NCI-H2029 (cell line): Measurements from ENCODE around the gene TNFRSF19.
"Not testable (repeated sequence)": the region's sequence is repeated elsewhere in the genome, so short reads cannot be mapped to it uniquely, and the experiment has no call there.

Source experiments
- DNase-seq: peaks from one replicate; lab custom pipeline; 2025; lab: John Stamatoyannopoulos, UW

Gene TNFRSF19

GRCh38 chr13:23570921-23571315 is 706 bp downstream of the TNFRSF19 start:
- no peak for DNase-seq

- no peak for DNase-seq
Observed at GRCh38 chr13:23571431-23571830, 1.2 kb downstream of the TNFRSF19 start.

DNA sequence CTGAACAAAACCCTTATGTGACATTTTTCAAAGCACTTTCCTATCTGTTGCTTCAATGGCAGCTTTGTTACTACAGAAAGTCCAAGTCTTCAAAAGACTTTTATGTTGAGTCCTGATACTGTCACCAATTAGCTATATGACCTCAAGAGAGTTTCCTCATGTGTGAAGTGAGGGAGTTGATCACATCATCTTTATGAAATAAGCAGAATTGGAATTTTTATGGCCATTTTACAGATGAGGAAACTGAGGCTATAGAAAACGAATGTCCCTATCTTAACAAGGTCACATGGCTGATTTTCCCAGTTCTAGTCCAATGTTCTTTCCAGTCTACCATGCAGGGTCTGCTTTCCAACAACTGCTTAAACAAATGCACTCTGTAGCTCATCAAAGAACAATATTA is 2.6 kb downstream of the TNFRSF19 start:
- no peak for DNase-seq

DNA sequence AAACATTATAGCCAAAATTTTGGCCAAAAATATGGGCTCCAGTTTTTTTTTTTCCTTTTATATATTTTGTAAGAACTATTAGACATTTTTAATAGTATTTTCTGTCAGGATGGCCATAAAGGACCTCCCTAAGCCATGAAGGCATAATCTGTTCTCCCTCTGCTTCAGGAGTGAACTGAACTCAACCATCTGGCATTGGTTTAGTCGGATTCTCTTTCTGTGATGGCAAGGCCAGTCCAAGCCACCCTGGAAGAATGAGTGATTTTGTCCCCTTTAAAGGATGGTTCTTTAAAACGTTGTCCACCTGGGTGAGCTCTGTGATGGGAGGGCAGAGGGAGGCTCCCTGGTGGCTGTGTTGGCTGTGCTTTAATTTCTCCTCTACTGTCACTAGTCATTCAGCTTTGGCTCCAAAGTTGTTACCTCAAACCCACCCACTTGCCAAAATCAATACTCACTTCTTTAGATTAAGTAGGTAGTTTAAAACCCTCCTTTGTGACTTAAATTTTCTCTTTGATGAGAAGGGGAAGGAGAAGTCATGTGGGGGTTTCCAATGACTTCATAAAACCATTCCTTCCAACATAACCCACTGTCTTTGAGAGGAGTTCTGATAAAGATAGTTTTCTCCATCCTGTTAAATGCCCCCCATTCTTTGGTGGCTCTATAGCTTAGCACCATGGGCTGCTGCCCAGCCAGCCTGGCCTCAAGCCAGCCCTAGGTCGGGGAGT is 4.4 kb downstream of the TNFRSF19 start:
- no peak for DNase-seq

DNA sequence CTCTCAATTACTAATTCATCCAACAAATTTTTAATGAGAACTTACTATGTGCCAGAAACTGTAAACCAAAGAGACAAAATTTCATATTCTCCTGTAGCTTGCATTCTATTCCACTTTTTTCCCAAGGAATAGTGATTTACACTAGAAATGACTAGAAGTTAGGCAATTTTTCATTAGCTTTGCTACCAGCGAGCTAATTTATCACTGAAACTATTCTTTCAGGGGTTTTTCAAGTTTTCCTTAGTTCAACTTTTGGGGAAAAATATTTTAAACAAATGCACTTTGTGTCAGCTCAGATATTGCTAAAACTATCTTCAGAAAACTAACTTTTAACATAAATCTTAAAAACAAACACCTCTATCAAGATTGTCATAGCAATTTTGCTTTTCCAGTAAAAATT is 5.4 kb downstream of the TNFRSF19 start:
- no peak for DNase-seq

DNA sequence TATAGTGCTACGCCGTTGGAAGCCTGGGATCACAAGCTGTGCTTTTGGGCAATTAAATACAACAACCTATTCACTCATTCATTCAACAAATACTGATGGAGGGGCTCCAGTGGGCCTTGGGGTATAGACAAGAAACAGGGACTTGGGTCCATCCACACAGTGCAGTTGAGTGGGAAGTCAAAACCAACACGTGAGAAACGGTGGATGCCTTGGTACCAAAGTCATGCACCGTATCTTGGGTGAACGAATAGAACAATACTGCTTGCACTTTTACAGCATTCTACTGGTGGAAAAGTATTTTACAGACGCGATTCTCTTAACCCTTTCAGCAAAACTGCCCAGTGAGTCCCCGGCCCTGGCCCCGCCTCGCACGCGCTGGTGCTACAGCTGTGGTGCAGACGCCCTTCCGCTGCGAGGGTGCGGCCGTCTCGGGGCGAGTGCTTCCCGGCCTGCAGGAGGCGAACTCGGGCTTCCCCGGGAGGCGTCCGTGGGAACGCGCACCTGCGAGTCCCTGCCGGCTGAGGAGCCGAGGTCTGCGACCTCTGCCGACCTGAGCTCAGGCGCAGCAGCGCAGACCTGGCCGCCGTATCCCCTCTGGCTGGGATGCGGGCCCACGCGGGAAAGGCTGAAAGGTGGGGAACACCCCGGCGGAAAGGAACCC is 8.3 kb downstream of the TNFRSF19 start:
- peak; percentile 38 for DNase-seq

- DNase-seq, result peak; percentile 42
Observed at GRCh38 chr13:23579072-23579895, 9.1 kb downstream of the TNFRSF19 start.

- no peak for DNase-seq
Observed at GRCh38 chr13:23579896-23580683, 9.9 kb downstream of the TNFRSF19 start.

DNA sequence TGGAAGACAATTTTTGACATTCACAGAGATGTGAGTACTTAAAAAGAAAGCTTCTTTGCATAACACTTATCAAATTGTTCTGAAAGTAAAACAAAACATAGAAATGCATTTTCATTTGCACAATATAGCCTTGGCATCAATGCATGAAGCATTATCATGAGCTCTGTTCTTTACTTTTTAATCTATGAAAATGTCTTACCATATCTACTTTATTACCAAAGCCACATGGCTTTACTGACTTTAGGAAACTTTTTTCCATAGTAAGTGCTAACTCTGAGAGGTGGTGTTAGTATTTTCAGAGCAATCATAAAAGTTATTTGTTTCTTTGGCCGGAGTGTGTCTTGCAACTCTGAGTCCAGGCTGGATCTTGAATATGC is 10.5 kb downstream of the TNFRSF19 start:
- no peak for DNase-seq

DNA sequence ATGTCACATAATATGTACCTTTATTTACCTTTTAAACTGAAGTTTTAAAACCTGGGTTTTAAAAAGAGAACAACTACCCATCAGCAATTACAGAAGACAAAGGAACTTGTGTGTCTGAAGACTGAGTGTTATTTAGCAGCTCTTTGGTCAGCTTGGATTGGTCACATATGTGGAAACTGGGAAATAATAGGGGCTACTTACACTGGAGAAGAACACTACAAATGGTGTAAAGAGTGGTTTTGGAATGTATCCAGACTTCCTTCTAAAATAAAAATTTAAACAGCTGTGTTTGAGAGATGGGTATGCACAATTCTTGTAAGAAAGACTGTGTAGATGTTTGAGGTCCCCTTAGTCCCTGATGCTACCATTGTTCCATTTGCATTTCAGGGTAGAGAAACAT is 13.3 kb downstream of the TNFRSF19 start:
- DNase-seq, result no peak

GRCh38 chr13:23584275-23584674 is 14.1 kb downstream of the TNFRSF19 start:
- no peak for DNase-seq

GRCh38 chr13:23586336-23586735 is 16.1 kb downstream of the TNFRSF19 start:
- no peak for DNase-seq

DNA sequence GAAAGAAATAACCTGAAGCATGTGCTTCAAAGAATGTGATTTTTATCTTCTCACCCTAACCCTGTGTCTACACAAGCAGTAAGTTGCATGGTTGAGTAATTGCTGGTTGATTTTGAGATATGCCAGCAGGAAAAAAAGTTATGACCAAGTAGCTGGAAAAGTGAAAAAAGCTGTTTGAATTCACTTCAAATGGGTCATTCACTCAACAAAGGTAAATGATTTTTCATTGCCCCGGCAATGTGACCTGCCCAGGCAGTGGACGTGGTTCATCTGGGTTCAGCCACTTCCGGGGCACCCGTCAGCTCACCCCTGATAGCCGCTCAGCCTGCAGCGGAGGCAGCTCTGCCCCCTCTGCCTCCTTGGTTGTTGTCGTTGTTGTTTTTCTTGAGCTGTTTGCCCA is 18.5 kb downstream of the TNFRSF19 start:
- no peak for DNase-seq

DNA sequence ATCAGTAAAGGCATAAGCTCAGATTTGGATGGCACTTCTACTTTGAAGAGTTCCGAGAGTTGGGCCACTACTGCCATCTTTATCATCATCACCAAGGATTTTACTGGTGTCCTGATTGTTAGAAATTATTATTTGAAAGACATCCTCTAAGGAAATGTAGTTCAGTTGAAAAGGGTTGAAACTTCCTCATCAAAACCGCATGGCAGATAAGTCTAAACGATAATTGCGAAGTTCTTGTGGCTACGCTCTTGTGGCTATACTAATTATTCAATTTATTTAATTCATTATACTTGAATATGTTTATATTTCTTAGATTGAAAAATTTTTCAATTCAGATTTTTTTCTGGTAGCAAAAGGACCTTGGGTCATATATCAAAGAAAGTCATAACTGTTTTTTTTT is 22.4 kb downstream of the TNFRSF19 start:
- DNase-seq, result no peak

GRCh38 chr13:23593148-23593547 is 22.9 kb downstream of the TNFRSF19 start:
- DNase-seq, result no peak

DNA sequence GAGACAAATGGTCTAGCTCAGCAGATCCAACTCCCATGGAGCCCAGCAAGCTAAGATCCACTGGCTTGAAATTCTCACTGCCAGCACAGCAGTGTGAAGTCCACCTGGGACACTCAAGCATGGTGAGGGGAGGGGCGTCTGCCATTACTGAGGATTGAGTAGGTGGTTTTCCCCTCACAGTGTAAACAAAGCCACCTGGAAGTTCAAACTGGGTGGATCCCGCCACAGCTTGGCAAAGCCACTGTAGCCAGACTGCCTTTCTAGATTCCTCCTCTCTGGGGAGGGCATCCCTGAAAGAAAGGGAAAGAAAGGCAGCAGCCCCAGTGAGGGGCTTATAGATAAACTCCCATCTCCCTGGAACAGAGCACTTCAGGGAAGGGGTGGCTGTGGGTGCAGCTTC is 24.1 kb downstream of the TNFRSF19 start:
- not testable (repeated sequence) for DNase-seq

DNA sequence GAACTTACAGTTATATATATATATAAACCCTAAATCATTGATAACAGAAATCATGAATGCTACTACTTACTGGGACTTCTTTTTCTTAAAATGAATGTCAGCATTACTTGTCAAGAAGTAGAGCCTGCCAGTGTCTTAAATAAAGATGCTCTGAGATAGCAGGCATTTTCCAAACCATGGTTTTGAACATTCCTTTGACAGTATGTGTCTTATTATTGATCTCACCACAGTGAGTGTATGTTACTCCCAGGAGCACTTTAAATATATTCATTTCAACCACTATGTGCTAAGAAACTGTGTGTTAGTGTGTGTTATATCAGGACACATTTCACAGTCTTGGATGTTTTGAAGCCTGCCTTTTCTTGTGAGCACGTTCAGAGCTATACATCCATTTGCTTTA is 28.2 kb downstream of the TNFRSF19 start:
- no peak for DNase-seq

GRCh38 chr13:23599083-23599925 is 29.1 kb downstream of the TNFRSF19 start:
- DNase-seq, result no peak

DNA sequence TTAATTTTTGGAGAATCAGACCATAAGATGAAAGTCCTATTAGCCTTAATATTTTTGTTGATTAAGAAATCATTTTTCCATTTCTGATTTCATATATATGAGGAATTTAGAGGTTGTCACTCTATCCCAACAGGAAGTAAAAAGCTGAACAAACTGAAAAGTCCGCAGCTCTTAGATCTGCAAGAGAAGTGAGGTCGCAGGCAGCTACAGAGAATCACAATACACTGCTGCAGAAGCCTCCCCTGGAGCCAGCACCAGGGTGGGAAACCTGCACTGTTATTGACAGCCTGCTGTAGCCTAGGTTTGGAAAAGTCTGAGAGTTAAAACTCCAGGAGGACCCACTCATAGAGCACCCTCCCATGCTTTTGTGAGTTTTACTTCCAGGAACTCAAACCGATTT is 29.9 kb downstream of the TNFRSF19 start:
- DNase-seq, result no peak

GRCh38 chr13:23600534-23600933 is 30.3 kb downstream of the TNFRSF19 start:
- DNase-seq, result no peak

DNA sequence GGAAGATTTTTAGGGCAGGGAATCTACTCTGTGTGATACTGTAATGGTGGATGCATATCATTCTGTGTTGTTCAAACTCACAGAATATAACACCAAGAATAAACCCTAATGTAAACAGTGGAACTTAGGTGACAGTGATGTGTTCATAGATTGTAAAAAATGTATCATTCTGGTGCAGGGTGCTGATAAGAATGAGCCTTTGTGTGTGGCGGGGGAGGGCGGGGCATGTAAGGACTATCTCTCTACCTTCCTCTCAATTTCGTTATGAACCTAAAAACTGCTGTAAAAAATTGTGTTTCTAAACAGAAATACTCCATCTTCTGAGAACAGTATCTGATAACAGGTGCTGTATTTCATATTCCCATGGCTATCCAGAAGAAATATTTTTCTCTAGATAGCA is 35.6 kb downstream of the TNFRSF19 start:
- no peak for DNase-seq
